OCI-LY3 (cell line): ENCODE results near the gene SHQ1.

Experiments
- H2AFZ ChIP-seq: fragments of 200-600, 300-600 bp; shearing (Covaris generic); 2 replicates; pipeline ENCODE4 v1.6.0; 2014; ENCODE audit warnings: antibody characterized with exemption, low read depth, low read length
- H3K27ac ChIP-seq: fragments of 200-600, 300-600 bp; sonication (generic); 2 replicates; pipeline ENCODE4 v1.5.1; 2014; ENCODE audit warnings: mild to moderate bottlenecking, low read length, moderate library complexity, mixed read lengths
- H3K27me3 ChIP-seq: fragments of 200-600, 300-600 bp; sonication (generic); 2 replicates; pipeline ENCODE4 v1.6.1; 2014; ENCODE audit warnings: low read depth, low read length, mixed read lengths
- H3K36me3 ChIP-seq: fragments of 200-600, 300-600 bp; sonication (generic); replicated peaks from 2 replicates; pipeline ENCODE3; 2014; ENCODE audit warnings: low read depth, low read length, mixed read lengths
- H3K4me1 ChIP-seq: fragments of 300-600, 200-600 bp; sonication (generic); 2 replicates; pipeline ENCODE4 v1.6.1; 2014; ENCODE audit warnings: low read length, mixed read lengths
- H3K4me2 ChIP-seq: fragments of 200-600, 300-600 bp; sonication (generic); 2 replicates; pipeline ENCODE4 v1.6.1; 2014; ENCODE audit warnings: low read length, mixed read lengths
- H3K4me3 ChIP-seq: fragments of 300-600, 200-600 bp; sonication (generic); 2 replicates; pipeline ENCODE4 v1.5.1; 2014; ENCODE audit warnings: antibody characterized with exemption, mild to moderate bottlenecking, low read length, moderate library complexity
- H3K79me2 ChIP-seq: fragments of 300-600, 200-600 bp; shearing (Covaris generic); 2 replicates; pipeline ENCODE4 v1.6.1; 2014; ENCODE audit warnings: mild to moderate bottlenecking, low read length, mixed read lengths
- H3K9ac ChIP-seq: fragments of 300-600, 200-600 bp; shearing (Covaris generic); 2 replicates; pipeline ENCODE4 v1.6.0; 2014; ENCODE audit warnings: mild to moderate bottlenecking, low read length, moderate library complexity
- H3K9me3 ChIP-seq: fragments of 200-600, 300-600 bp; shearing (Covaris generic); 2 replicates; pipeline ENCODE4 v1.6.1; 2014; ENCODE audit warnings: low read length, mixed read lengths; ENCODE audit not compliant: insufficient read depth
- H4K20me1 ChIP-seq: fragments of 200-600, 300-600 bp; sonication (generic); 2 replicates; pipeline ENCODE4 v1.6.1; 2016; ENCODE audit warnings: low read length, mixed read lengths; ENCODE audit not compliant: insufficient read depth
- EZH2phosphoT487 ChIP-seq: fragments of 200-600 bp; shearing (Covaris generic); IDR thresholded peaks from 2 replicates; pipeline ENCODE4 v1.6.1; 2018; ENCODE audit warnings: antibody characterized with exemption, mixed run types, low read depth
- TF ChIP-seq, protein P1 (sequence below): fragments of 200-600, 300-600 bp; sonication (generic); IDR thresholded peaks from 2 replicates; pipeline ENCODE4 v1.5.1; 2014; ENCODE audit warnings: antibody characterized with exemption, low read length, low read depth

Gene SHQ1

GRCh38 chr3:72768006-72768441 lies 80.2 kb downstream of the SHQ1 start:
- Histone ChIP-seq H3K4me2 (no peak overlapping the region), H3K4me3 (no peak overlapping the region), H3K27ac (no peak overlapping the region), H2AFZ (no peak overlapping the region), H4K20me1 (0 out of 2 replicates have a peak, but pooled peaks cover 3% of the 10 kb centered on the region), H3K4me1 (no peaks in the 10 kb centered on the region), H3K27me3 (no peaks in the 10 kb centered on the region), H3K36me3 (no peaks in the 10 kb centered on the region), H3K9ac (no peak overlapping the region), H3K9me3 (no peaks in the 10 kb centered on the region), H3K79me2 (no peaks in the 10 kb centered on the region)
- TF ChIP-seq, protein P1, sequence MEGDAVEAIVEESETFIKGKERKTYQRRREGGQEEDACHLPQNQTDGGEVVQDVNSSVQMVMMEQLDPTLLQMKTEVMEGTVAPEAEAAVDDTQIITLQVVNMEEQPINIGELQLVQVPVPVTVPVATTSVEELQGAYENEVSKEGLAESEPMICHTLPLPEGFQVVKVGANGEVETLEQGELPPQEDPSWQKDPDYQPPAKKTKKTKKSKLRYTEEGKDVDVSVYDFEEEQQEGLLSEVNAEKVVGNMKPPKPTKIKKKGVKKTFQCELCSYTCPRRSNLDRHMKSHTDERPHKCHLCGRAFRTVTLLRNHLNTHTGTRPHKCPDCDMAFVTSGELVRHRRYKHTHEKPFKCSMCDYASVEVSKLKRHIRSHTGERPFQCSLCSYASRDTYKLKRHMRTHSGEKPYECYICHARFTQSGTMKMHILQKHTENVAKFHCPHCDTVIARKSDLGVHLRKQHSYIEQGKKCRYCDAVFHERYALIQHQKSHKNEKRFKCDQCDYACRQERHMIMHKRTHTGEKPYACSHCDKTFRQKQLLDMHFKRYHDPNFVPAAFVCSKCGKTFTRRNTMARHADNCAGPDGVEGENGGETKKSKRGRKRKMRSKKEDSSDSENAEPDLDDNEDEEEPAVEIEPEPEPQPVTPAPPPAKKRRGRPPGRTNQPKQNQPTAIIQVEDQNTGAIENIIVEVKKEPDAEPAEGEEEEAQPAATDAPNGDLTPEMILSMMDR = no peak
- no peak for TF ChIP-seq EZH2phosphoT487

DNA sequence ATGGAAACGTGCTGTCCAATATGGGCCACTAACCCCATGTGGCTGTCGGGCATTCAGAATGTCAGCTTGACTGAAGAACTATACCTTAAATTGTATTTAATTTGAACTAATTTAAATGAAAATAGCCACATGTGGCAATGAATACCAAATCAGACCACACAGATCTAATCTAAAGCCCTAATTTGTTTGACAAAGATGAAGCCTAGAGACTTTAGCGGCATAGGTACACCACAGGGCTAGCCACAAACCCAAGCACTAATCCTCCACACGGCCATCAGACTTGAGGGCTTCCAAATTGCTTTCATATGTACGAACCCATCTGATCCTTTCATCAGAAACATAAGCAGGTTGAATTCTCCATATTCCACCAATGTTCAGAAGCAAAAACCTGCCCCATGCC lies 81.4 kb downstream of the SHQ1 start:
- H4K20me1 ChIP-seq = 0 out of 2 replicates have a peak, but pooled peaks cover 3% of the 10 kb centered on the region
- H2AFZ ChIP-seq = no peak overlapping the region
- no peak overlapping the region for H3K27ac ChIP-seq
- no peaks in the 10 kb centered on the region for H3K36me3 ChIP-seq
- TF ChIP-seq EZH2phosphoT487 = no peak
- TF ChIP-seq, protein P1 = no peak
- H3K9me3 ChIP-seq = no peaks in the 10 kb centered on the region
- H3K4me3 ChIP-seq = no peak overlapping the region
- no peaks in the 10 kb centered on the region for H3K27me3 ChIP-seq
- H3K4me2 ChIP-seq = no peak overlapping the region
- no peaks in the 10 kb centered on the region for H3K4me1 ChIP-seq
- H3K79me2 ChIP-seq = no peaks in the 10 kb centered on the region
- H3K9ac ChIP-seq = no peak overlapping the region

DNA sequence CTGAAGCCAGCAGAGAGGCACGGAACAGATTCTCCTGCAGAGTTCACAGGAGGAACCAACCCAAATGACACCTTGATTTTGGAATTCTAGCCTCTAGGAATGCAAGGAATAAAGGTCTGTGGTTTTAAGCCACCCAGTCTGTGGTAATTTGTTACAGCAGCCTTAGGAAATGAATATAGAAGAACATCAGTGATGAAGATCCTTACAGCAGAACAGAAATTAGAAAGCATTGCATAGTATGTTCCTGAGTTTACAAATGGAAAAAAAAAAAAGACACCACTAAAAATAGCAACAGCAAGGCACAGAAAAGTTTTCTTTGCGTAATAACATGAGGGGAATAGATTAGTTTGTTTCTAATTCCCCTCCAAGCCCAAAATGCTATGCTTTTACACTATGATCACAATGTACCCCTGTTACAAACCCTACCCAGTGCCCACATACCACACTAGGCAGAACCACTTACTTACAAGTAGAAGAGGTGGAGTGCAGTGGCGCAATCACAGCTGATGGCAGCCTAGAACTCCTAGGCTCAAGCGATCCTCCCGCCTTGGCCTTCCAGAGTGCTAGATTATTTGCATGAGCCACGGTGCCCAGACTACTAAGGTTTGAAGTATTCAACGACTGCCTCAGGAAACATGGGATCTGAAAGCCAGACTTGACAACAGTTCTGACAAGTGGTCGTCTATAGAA lies 84.3 kb downstream of the SHQ1 start:
- no peaks in the 10 kb centered on the region for H4K20me1 ChIP-seq

DNA sequence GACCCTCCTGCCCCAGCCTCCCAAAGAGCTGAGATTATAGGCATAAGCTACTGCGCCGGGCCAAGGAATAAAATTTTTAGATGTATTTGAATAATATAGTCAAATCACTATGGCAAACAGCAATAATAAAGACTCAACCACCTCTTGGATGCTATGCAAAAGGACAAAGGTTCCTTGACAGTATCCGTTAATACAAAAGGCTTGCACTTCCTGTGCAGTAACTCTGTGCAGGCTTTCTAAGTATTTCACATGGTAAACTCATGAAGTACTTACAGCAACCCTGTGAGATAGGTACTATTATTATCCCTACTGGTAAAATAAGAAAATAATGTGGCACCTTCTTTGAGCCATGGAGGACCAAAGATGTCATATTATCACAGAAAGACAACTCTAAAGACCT lies 86.8 kb downstream of the SHQ1 start:
- Histone ChIP-seq H2AFZ (no peak overlapping the region), H3K9ac (no peak overlapping the region)
- TF ChIP-seq, protein P1 = no peak
- TF ChIP-seq EZH2phosphoT487 = no peak

More for the DNA sequence above, 84.3 kb downstream of the SHQ1 start:
- Histone ChIP-seq H3K36me3 (no peaks in the 10 kb centered on the region), H3K27ac (no peak overlapping the region), H2AFZ (no peak overlapping the region), H3K4me3 (no peak overlapping the region), H3K9ac (no peak overlapping the region), H3K79me2 (no peaks in the 10 kb centered on the region), H3K9me3 (no peaks in the 10 kb centered on the region), H3K27me3 (no peaks in the 10 kb centered on the region), H3K4me2 (no peak overlapping the region), H3K4me1 (no peaks in the 10 kb centered on the region)
- TF ChIP-seq EZH2phosphoT487 = no peak

More for the DNA sequence above, 86.8 kb downstream of the SHQ1 start:
- Histone ChIP-seq H3K27ac (no peak overlapping the region), H3K9me3 (no peaks in the 10 kb centered on the region), H3K4me2 (no peak overlapping the region), H3K27me3 (0 out of 2 replicates have a peak, but pooled peaks cover 3% of the 10 kb centered on the region), H3K4me3 (no peak overlapping the region), H4K20me1 (no peaks in the 10 kb centered on the region), H3K36me3 (peaks cover 2% of the 10 kb centered on the region), H3K79me2 (no peaks in the 10 kb centered on the region), H3K4me1 (peaks cover 16% of the 10 kb centered on the region)
